GOT3 (cell line): ENCODE measurements around the gene CRACR2A.

Experiments
- DNase-seq: peaks from one replicate; lab custom pipeline; 2025; ENCODE audit warnings: mixed read lengths; lab: John Stamatoyannopoulos, UW

CRACR2A gene

DNA sequence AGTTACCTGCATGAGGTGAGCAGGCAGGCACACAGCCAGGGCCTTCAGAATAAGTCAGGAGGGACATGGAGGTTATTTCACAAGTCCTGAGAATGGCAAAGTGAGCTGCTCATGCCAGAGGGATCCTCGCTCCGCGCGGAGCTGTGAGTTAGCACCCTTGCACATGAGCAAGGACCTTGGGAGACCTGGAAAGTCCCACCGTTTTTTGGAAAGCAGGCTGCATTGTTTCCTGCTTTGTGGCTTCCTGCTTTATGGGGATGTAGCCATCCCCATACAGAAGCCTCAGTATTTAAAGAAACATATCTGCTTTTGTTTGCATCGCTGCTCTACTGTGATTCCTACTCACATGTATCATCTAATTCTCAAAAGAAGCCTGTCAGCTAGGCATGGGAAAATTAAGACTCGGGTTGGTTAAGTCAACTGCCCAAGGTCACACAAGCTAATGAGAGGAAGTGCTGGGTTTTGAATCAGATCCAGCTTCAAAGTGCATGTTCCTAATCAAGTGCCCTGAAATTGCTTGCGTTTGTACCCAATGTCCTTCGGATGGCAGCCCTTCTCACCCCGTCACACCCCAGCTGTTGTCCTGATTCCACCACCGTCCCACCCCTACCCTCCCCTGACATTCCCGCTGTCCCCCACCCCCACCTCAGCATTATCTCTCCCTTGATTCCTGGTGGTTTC lies 106.2 kb downstream of the CRACR2A start:
- no peak for DNase-seq

DNA sequence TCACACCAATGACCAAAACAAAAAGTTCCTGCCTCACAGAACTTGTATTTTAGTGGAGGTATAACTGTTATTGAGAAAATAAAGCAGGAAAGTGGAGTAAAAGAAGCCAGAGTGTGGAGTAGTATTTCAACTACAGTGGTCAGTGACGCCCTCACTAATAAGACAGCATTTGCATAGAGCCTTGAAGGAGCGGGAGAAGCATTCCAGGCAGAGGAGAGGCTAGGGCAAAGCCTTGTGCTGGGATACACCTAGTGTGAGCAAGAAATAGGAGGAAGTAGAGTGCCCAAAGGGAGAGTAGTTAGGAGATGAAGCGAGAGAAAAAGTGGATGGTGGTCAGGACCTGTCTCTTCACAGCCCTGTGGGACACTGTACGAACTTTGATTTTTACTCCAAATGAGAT lies 107.8 kb downstream of the CRACR2A start:
- no peak for DNase-seq

- no peak for DNase-seq
Measured at GRCh38 chr12:3644104-3644503, 108.8 kb downstream of the CRACR2A start.

DNA sequence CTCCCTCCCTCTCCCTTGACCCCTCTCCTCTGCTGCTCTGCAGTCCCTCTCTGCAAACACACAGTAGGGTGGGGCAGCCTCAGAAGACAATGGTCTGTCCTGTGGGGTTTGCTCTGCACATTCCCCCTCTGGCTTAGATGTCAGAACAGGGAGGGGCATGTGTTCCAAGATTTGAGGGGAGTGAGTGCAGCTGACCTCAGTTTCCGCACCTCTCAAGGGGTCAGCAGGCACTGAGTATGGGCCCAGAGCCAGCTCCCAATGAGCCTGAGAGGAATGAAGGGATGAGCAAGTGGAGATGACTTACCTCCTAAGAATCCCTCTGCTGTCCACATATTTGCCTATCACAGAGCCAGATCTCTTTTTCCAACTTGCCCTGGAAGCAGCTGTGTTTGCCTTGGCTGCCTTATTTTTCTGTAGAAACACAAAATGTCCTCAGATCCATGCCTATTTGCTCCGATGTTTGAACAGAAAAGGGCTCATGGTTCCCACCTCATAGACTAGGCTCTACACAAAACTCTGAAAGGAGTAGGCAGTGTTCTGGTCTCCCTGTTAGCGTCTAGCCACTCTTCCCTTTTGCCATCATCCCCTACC lies 111.4 kb downstream of the CRACR2A start:
- no peak for DNase-seq

GRCh38 chr12:3636328-3636727 lies 116.6 kb downstream of the CRACR2A start:
- DNase-seq = no peak

- no peak for DNase-seq
Measured at GRCh38 chr12:3634348-3634747, 118.6 kb downstream of the CRACR2A start.

DNA sequence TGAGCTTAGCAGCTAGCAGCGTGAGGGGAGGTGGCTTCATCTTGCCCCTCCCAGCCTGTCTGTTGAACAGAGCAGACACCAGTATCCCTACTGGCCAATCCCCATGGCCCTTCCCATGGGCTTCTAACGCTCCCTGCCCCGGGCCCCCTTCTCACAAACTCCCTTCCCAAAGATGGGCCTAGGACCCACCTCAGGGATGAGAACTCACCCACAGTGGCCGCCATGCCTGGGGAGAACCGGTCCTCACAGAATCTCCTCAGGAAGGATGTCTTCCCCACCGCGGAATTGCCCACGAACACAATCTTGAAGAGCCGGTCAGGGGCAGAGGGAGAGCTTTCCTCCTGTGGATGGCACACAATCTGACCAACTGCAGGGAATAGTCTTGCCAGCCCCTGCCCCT lies 119.5 kb downstream of the CRACR2A start:
- DNase-seq = no peak

- DNase-seq = no peak
Measured at GRCh38 chr12:3632754-3633153, 120.2 kb downstream of the CRACR2A start.

GRCh38 chr12:3632256-3632655 lies 120.7 kb downstream of the CRACR2A start:
- DNase-seq = no peak

GRCh38 chr12:3631759-3632158 lies 121.2 kb downstream of the CRACR2A start:
- no peak for DNase-seq

DNA sequence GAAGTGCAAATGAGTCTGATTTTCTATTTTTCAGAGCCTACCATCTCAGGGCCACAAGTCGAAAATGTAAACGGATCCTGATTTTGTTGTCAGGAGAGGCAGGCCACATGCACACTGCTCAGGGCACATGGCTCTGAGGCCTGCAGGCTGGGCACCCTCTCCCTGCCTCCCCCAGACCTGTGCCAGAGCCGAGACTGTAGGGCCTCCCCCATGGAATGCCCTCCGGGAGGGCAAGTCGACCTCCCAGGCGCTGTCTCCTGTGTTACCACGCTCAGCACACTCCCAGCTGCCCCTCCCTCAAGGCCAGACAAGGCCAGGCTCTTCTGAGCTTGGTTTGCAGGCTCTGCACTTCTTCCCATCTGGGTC lies 121.7 kb downstream of the CRACR2A start:
- no peak for DNase-seq

DNA sequence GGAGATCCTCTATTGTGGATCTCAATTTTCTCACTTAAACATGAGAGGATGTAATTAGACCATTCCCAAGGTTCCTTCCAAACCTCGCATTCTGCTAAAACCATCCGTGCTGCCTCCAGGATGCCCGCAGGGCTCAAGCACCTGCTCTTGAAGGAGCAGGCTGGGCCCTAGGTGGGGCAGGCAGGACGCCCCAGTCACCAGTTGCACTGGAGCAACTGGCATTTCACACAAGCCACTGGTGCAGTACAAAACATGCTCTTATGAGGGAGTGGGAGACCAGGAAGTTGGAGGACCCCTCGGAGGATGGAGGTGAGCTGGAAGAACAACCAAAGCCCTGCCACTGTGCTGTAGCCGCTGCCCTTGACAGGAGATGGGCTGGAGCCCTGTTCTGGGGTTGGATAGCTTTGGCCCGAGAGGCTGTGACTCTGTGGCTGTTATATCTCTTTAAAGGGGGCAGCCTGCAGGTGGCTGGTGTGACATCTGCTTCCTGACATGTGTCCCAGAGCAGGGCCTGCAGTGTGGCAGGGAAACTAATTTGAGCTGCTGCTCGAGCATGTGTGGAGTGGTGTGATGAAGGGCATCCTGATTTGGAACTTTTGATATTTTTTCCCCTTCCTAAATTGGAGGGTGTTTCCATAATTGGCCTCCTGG lies 122.2 kb downstream of the CRACR2A start:
- no peak for DNase-seq

- no peak for DNase-seq
Measured at GRCh38 chr12:3630111-3630510, 122.8 kb downstream of the CRACR2A start.

- no peak for DNase-seq
Measured at GRCh38 chr12:3629057-3629830, 123.7 kb downstream of the CRACR2A start.

DNA sequence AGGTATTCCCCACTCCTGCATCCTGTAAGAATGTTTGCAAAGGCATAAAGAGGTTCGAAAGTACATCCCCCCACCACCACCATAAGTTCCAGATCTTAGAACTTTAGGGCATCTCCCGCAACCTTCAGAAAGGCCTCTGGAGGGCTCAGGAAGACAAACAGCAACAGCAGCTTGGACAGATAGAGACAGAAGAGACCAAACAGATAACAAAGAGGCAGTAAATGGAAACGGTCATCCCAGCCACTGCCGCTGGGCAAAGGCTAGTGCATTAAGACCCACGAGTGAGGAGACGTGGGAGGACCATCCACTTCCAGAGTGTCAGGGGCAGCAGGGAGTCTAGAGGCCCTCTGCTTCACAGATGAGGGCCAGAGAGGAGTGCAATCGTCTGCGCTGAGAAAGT lies 124.3 kb downstream of the CRACR2A start:
- no peak for DNase-seq

GRCh38 chr12:3627336-3627735 lies 125.6 kb downstream of the CRACR2A start:
- DNase-seq = no peak

GRCh38 chr12:3624273-3624672 lies 128.6 kb downstream of the CRACR2A start:
- DNase-seq = no peak

- DNase-seq = no peak
Measured at GRCh38 chr12:3622822-3623690, 129.9 kb downstream of the CRACR2A start.

DNA sequence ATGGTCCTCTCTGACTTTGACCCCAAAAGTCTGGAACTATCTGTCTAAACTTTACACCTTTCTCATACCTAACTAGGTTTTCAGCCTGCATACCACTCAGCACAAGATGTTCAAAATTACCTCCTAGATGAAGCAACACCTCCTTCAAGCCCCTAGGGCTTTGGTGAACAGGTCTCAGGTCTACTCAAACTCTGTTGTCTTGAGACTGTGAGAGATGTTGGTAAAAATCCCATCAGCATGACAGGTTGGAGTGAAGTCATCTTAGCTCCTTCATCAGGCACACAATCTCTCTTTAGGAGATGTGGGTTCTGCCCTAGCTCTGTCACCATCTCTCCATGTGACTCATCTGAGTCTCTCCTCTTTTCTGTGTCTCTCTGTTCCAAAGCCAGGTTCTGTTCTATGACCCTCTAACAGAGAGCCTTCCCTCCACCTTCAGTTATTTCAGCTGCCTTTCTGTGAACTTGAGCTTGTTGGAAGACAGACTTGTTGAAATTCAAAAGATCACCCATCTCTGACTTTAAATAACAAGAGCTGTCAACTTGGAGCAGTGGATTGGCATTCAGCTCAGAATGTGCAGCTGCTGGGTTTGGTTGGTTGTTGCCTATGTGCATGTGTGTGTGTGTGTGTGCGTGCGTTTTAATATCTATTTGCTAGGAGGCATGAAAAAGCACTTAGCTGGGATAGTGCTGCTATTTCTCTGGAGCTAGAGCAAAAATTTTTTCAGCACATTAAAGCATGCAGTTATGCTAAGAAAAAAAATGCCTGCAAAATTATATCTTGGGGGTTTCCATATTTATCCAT lies 130.7 kb downstream of the CRACR2A start:
- no peak for DNase-seq

DNA sequence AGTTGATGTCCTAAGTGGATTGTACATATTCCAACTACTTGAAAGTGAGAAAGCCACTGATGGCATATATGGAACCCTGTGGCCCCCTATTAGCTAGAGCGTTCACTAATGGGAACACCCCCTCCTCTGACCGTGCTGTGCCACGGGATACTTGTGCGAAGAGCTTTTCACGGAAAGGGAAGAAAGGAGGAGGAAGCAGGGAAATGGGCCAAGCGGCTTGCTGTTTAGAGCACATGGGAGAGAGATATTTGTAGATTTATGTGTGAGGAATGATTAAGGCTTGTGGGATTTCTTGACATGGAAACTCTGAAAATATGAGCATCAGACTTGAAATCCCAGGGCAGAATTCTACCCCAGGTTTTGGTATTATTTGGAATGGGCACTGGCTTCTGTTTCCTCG lies 132.1 kb downstream of the CRACR2A start:
- DNase-seq = no peak

DNA sequence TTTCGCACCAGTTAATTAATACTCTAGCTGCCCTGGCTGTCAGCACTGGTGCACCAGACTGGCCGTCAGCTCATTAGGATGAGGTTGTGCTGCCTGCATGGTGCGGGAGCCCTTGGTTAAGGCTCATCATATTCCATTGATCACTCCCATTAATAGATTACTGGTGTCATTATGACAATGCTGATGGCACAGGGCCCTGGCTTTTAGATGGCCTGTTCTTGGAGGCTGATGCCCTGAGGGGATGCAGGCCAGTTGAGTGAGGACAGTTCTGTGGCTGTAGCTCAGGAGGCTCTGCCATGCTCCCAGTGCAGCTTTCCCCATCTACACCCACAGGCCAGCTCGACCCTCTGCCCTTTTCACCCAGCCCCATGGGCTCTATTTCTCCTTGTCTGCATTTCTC lies 135.3 kb downstream of the CRACR2A start:
- no peak for DNase-seq
